Measurements from ENCODE around the gene BCL2.

Gene BCL2

DNA sequence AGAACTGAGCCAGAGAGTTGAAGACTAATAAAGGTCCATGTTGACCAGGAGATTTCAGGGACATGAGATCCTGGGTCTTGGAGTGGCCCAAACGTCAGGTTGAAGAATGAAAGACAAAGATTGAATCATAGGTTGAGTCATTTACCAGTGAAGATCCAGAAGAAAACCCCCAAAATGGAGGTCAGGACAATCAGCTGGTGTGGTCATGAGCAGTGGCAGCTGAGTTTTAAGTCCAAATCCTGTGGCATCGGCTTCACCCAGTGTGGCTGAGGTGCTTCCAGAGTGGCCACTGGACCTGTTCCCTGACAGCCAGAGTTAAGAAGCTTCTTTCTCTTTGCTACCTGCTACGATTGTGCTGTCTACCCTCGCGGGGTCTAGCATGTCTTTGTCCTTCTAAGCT is 234.0 kb downstream of the BCL2 start:
- no peak for TF ChIP-seq ZFX (IDR thresholded peaks at IDR 0.05; ENCODE audit: borderline replicate concordance)
- TF ChIP-seq, protein P1, sequence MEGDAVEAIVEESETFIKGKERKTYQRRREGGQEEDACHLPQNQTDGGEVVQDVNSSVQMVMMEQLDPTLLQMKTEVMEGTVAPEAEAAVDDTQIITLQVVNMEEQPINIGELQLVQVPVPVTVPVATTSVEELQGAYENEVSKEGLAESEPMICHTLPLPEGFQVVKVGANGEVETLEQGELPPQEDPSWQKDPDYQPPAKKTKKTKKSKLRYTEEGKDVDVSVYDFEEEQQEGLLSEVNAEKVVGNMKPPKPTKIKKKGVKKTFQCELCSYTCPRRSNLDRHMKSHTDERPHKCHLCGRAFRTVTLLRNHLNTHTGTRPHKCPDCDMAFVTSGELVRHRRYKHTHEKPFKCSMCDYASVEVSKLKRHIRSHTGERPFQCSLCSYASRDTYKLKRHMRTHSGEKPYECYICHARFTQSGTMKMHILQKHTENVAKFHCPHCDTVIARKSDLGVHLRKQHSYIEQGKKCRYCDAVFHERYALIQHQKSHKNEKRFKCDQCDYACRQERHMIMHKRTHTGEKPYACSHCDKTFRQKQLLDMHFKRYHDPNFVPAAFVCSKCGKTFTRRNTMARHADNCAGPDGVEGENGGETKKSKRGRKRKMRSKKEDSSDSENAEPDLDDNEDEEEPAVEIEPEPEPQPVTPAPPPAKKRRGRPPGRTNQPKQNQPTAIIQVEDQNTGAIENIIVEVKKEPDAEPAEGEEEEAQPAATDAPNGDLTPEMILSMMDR (IDR thresholded peaks at IDR 0.05) = no peak
- no peak overlapping the region for H3K27ac ChIP-seq

DNA sequence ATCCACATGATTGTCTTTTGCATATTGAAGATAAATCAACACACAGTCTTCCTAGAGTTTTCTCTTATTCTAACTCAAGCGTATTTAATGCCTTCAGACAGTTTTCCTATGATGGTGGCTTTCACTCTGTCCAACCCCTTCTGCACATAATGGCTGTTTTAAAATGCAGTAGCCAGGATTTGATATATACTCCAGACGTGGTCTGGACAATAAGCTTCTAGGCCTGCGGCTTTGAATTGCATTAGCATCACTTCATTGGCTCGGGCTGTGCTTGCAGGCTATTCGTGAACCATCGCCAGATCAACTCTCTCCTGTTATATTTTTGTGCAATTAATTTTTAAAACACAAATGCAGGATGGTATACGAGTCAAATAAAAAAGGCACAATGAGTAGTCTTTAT is 235.3 kb downstream of the BCL2 start:
- TF ChIP-seq, protein P1 (IDR thresholded peaks at IDR 0.05) = no peak
- TF ChIP-seq ZFX (IDR thresholded peaks at IDR 0.05; ENCODE audit: borderline replicate concordance) = no peak
- H3K27ac ChIP-seq = no peak overlapping the region

DNA sequence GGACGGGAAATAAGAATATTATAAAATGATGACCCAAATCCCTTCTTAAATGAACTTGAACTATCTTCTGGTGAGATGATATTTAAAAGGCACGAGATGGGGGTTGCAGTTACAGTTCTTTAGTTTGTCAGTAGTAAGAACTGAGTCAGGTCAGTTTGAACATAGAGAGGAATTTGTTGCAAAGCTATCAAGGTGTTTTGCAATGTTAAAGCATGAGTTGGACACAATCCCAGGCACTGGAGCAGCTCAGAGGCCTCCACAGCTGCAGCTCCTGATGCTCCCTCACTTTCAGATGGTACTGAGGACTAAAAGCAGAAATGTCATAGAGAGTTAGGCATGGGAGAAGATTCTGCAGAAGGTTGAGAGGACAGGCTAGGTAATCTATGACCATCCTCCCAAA is 236.0 kb downstream of the BCL2 start:
- no peak overlapping the region for H3K27ac ChIP-seq
- TF ChIP-seq, protein P1 (IDR thresholded peaks at IDR 0.05) = no peak
- TF ChIP-seq ZFX (IDR thresholded peaks at IDR 0.05; ENCODE audit: borderline replicate concordance) = no peak

DNA sequence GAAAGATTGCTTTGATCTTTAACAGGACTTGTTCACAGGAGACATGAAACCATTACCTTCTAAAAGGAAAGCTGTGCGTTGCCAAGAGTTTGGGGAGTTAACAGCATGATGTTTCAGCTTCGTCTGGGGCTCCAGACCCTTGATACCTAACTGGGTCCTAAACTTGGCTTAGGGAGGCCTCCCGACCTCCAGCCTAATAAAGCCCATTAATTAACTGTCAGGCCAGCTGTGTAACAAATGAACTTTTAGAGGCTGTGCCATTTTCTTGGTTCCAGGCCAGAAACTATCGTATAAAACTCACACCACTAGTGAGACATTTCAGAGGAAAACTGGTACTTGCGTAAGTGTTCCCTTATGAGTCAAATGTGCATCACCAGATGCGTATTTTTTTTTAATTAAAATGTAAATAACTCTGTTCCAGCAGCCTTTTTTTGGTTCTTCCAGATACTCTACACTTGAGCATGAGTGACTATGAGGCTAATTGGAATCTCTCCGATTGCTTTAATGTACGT is 236.5 kb downstream of the BCL2 start:
- TF ChIP-seq, protein P1 (IDR thresholded peaks at IDR 0.05) = no peak
- no peak for TF ChIP-seq ZFX (IDR thresholded peaks at IDR 0.05; ENCODE audit: borderline replicate concordance)
- H3K27ac ChIP-seq = no peak overlapping the region

DNA sequence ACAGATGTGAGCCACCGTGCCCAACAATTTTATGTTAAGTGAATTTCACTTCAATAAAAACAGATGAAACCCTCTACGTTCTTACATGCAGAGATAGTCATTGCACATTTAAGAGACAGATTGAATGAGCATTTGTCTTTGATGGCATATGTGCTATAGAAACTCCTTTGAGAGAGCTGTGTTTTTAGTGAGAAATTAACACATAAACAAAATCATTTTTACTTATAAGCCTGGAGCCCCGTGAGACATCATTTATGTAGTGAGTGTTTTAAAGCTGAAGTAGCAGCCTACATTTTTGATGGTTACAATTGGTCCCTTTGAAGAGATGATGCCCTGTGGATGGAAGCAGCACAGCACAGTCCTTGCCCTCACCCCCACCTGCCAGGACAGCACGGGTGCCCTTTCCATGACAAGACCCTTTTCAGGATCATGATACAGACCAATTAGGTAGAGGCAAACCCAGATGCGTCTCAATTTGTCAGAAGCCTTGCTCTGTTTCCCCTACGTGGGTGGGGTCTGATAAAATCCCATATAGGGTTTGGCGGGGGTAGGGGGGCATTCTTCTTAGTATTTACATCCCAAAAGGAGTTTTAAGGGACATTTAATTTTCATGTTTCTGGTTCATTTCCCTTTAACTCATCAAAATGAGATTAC is 237.1 kb downstream of the BCL2 start:
- TF ChIP-seq ZFX (IDR thresholded peaks at IDR 0.05; ENCODE audit: borderline replicate concordance) = no peak
- TF ChIP-seq, protein P1 (IDR thresholded peaks at IDR 0.05) = no peak
- no peak overlapping the region for H3K27ac ChIP-seq

DNA sequence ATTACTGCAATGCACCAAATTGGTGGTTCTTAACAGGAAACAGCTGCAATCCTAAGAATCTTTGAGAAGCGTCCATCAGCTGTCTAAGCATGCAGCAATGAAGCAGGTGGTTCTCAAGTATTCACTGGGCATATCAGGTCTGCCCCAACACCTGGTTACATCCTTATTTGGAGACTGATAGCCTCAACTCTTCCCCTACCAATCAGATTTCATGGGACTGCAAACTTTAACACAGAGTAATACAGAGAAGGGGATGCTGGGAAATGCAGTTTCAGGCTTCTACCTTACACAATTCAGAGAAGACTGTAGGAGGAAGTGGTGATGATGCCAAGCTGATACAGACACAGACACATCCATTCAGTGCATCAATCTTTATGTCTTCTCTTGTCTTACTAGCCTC is 240.5 kb downstream of the BCL2 start:
- TF ChIP-seq, protein P1 (IDR thresholded peaks at IDR 0.05) = no peak
- TF ChIP-seq ZFX (IDR thresholded peaks at IDR 0.05; ENCODE audit: borderline replicate concordance) = no peak
- H3K27ac ChIP-seq = no peak overlapping the region

DNA sequence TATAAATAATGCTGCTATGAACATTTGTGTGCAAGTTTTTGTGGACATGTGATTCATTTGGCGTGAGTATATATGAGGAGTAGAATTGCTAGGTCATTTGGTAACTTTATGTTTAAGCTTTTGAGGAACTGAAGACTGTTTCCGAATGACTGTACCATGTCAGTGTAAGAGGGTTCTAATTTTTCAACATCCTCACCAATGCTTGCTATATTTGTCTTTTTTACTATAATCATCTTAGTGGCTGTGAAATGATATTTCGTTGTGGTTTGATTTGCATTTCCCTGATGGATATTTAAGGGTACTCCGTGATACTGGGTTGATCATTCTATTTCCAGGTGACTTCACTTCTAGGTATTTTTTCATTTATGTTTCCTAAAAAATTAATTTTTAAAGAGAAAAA is 241.1 kb downstream of the BCL2 start:
- no peak overlapping the region for H3K27ac ChIP-seq

More for the DNA sequence above, 241.1 kb downstream of the BCL2 start:
- TF ChIP-seq ZFX (IDR thresholded peaks at IDR 0.05; ENCODE audit: borderline replicate concordance) = no peak
